K562 (cell line): ENCODE results near the gene BICD1.

Experiments
- EGR1 ChIP-seq: fragments of 450-650 bp; conservative IDR thresholded peaks from 2 replicates; pipeline ENCODE4 v1.6.1; 2017; ENCODE audit warnings: mild to moderate bottlenecking
- EZH2 ChIP-seq: IDR thresholded peaks from 2 replicates; pipeline ENCODE4 v1.6.1; 2012; ENCODE audit warnings: low read depth, mild to moderate bottlenecking, inconsistent platforms, low read length, borderline replicate concordance
- FOXP1 ChIP-seq: sonication (generic); formaldehyde crosslinking; IDR thresholded peaks from 2 replicates; pipeline ENCODE4 v1.8.0; 2022; ENCODE audit warnings: mild to moderate bottlenecking, missing genetic modification reagents
- HNRNPLL ChIP-seq: fragments of 200-400 bp; formaldehyde crosslinking; IDR thresholded peaks from 2 replicates; pipeline ENCODE4 v1.6.1; 2017; ENCODE audit warnings: low read length, low read depth, mild to moderate bottlenecking; ENCODE audit not compliant: poor library complexity, severe bottlenecking
- MEIS2 ChIP-seq: fragments of 450-650 bp; IDR thresholded peaks from 2 replicates; pipeline ENCODE4 v1.6.1; 2014; ENCODE audit warnings: mild to moderate bottlenecking; ENCODE audit not compliant: partially characterized antibody
- MTA1 ChIP-seq: fragments of 450-650 bp; IDR thresholded peaks from 2 replicates; pipeline ENCODE4 v1.6.1; 2017; ENCODE audit warnings: borderline replicate concordance
- NR2C1 ChIP-seq, 2 experiments: fragments of 450-650 bp; IDR thresholded peaks; 2 replicates each; pipeline ENCODE4 v1.6.1; 2017; ENCODE audit warnings: mild to moderate bottlenecking in 2 of 2, antibody characterized with exemption in 1 of 2, inconsistent platforms in 1 of 2, missing compliant biosample characterization in 1 of 2, missing genetic modification characterization in 1 of 2
- POLR2A ChIP-seq: fragments of 450-650 bp; conservative IDR thresholded peaks from 2 replicates; pipeline ENCODE4 v1.6.1; 2016
- TCF7 ChIP-seq: sonication (generic); IDR thresholded peaks from 2 replicates; pipeline ENCODE4 v1.6.1; 2016; ENCODE audit warnings: antibody characterized with exemption, borderline replicate concordance
- ZC3H11A ChIP-seq: IDR thresholded peaks from 2 replicates; pipeline ENCODE4 v1.6.1; 2012; ENCODE audit warnings: low read depth, low read length, improper control_type of control experiment
- ZNF77 ChIP-seq: fragments of 250-450 bp; sonication (Bioruptor Pico); IDR thresholded peaks from 2 replicates; pipeline ENCODE4 v1.5.0; 2020
- ZZZ3 ChIP-seq: fragments of 450-650 bp; IDR thresholded peaks from 2 replicates; pipeline ENCODE4 v1.6.1; 2016; ENCODE audit warnings: antibody characterized with exemption, mild to moderate bottlenecking, moderate library complexity
- TF ChIP-seq, protein P1 (sequence below): fragments of 250-450 bp; sonication (Bioruptor Pico); IDR thresholded peaks from 2 replicates; pipeline ENCODE4 v1.5.0; 2021; ENCODE audit warnings: mild to moderate bottlenecking, moderate library complexity
- TF ChIP-seq, protein P2 (sequence below), 3 experiments: IDR thresholded peaks in 2 of 3; conservative IDR thresholded peaks in 1 of 3; 2 replicates each; pipeline ENCODE4 v1.5.1; 2011 to 2012; ENCODE audit warnings: low read length in 3 of 3, mild to moderate bottlenecking in 3 of 3, control low read depth in 2 of 3, improper control_type of control experiment in 1 of 3, inconsistent platforms in 1 of 3, low read depth in 1 of 3, mixed read lengths in 1 of 3, moderate library complexity in 1 of 3; ENCODE audit not compliant: insufficient read depth in 2 of 3

DNA sequence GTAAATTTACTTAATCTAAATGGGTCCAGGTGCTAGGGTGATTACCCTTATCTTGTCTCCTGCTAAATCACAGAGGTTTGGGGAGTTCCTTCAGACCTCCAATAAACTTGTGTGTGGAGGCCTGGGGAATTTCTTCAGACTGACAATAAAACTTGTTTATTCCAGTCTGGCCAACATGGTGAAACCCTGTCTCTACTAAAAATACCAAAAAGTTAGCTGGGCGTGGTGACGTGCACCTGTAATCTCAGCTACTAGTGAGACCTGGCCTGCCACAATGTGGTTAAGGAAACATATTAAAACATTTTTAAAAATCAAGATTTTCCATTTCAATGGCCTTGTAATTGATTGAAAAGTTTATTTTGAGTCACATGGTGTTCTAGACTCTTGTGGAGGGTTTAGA, 165.8 kb downstream of the BICD1 start:
- TF ChIP-seq MEIS2 (no peak), POLR2A (no peak), HNRNPLL (no peak), ZZZ3 (no peak), NR2C1 (IDR thresholded peaks at IDR 0.05) (no peak), NR2C1 (tag; IDR thresholded peaks at IDR 0.05) (no peak), ZNF77 (no peak), FOXP1 (CRISPR knock-in tag) (no peak), MTA1 (no peak), ZC3H11A (no peak), EZH2 (no peak), TCF7 (no peak), EGR1 (no peak)
- TF ChIP-seq, protein P1, sequence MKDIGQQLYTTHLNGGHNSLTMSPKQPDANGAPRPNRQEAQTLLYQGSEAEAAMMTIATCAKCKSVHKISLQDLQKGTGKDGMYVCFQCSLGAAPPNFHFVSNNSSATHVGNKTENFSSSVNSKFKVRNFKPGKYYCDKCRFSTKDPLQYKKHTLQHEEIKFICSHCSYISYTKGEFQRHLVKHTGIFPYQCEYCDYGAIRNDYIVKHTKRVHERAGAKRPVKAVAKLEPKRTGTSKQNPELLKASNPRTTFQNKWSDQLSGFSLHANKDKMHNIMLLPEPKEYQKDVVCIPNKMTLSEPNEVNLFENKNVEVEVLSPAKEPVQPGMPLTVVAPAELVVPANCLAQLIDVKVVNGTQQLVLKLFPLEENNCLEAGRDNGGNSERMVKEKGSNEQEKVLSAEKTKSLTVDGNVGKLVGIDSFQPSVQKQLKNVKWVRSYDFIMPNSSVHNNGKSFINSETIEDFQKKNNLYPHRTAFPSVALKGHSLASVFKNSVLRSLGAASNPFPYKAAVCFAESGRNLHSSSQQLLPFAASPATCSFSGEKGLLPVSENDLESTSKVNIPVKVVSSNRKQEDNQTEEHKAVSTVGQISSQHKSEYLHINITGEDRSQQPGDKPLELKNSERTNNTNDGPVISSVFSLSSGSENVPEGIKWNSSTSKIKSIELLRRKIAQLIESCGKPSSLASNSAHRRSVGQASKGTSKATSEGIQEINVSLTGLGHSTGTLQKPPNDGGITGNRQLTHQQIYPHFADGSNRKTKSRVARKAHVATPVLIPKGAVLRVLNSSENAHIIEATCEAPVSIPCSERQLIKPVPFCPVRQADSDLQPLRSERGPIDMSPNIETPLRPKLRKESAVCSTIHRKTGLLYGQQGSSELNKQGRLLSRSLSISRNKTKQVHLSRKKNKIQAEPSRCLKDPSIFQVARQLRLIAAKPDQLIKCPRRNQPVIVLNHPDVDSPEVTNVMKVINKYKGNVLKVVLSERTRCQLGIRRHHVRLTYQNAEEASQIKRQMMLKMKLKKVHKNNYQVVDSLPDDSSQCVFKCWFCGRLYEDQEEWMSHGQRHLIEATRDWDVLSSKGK (CRISPR knock-in tag), result no peak
- TF ChIP-seq, protein P2, sequence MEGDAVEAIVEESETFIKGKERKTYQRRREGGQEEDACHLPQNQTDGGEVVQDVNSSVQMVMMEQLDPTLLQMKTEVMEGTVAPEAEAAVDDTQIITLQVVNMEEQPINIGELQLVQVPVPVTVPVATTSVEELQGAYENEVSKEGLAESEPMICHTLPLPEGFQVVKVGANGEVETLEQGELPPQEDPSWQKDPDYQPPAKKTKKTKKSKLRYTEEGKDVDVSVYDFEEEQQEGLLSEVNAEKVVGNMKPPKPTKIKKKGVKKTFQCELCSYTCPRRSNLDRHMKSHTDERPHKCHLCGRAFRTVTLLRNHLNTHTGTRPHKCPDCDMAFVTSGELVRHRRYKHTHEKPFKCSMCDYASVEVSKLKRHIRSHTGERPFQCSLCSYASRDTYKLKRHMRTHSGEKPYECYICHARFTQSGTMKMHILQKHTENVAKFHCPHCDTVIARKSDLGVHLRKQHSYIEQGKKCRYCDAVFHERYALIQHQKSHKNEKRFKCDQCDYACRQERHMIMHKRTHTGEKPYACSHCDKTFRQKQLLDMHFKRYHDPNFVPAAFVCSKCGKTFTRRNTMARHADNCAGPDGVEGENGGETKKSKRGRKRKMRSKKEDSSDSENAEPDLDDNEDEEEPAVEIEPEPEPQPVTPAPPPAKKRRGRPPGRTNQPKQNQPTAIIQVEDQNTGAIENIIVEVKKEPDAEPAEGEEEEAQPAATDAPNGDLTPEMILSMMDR (IDR thresholded peaks at IDR 0.05 in 2 of 3, conservative IDR thresholded peaks at IDR 0.05 in 1 of 3; ENCODE audit: insufficient read depth in 2 of 3, low read depth in 1 of 3, low read length in 3 of 3), result no peak
